Colon (tissue), 2 donors: ENCODE results near the gene RAB27A.

Experiments used
- FAIRE-seq: peaks from 2 replicates; lab custom pipeline; 2012; peaks lifted over from hg19 to GRCh38; lab: Jason Lieb, UNC
- donor health status: control.
- donor health status: control.

Gene RAB27A

GRCh38 chr15:55221090-55222011, 68.3 kb downstream of the RAB27A start:
- FAIRE-seq, result no peak

- FAIRE-seq, result no peak
Observed at GRCh38 chr15:55220606-55221005, 69.0 kb downstream of the RAB27A start.

- FAIRE-seq, result no peak
Observed at GRCh38 chr15:55218056-55218455, 71.6 kb downstream of the RAB27A start.

GRCh38 chr15:55204464-55204863, 85.1 kb downstream of the RAB27A start:
- no peak for FAIRE-seq

- FAIRE-seq, result no peak
Observed at GRCh38 chr15:55202206-55202605, 87.4 kb downstream of the RAB27A start.

GRCh38 chr15:55198706-55199105, 90.9 kb downstream of the RAB27A start:
- no peak for FAIRE-seq

- no peak for FAIRE-seq
Observed at GRCh38 chr15:55197719-55198118, 91.9 kb downstream of the RAB27A start.

- no peak for FAIRE-seq
Observed at GRCh38 chr15:55197362-55197705, 92.3 kb downstream of the RAB27A start.

- FAIRE-seq, result peak; percentile 72
Observed at GRCh38 chr15:55196458-55197361, 92.9 kb downstream of the RAB27A start, which contains the start of gene RSL24D1. Gene RSL24D1, minus strand, starts transcription at chr15:55196941. Its CDS starts 51 bp downstream, at chr15:55196890.

GRCh38 chr15:55195996-55196395, 93.6 kb downstream of the RAB27A start:
- no peak for FAIRE-seq

- no peak for FAIRE-seq
Observed at GRCh38 chr15:55194256-55194655, 95.4 kb downstream of the RAB27A start.

GRCh38 chr15:55186331-55186730, 103.3 kb downstream of the RAB27A start:
- no peak for FAIRE-seq

- no peak for FAIRE-seq
Observed at GRCh38 chr15:55183679-55184078, 105.9 kb downstream of the RAB27A start.

GRCh38 chr15:55179141-55179540, 110.5 kb downstream of the RAB27A start:
- FAIRE-seq, result no peak

- FAIRE-seq, result no peak
Observed at GRCh38 chr15:55170361-55170760, 119.3 kb downstream of the RAB27A start.

- no peak for FAIRE-seq
Observed at GRCh38 chr15:55168350-55168974, 121.2 kb downstream of the RAB27A start.

- no peak for FAIRE-seq
Observed at GRCh38 chr15:55164284-55164683, 125.3 kb downstream of the RAB27A start.
